ENCODE results near the gene RBM26. TPM values are rescaled to one million over a fixed set of nuclear protein-coding genes. Genes with fewer than 3 reads are reported as not detected.

Gene RBM26
- total and polyA plus RNA-seq, 2 experiments from 2014 or later, result 46.0 to 69.3 TPM

DNA sequence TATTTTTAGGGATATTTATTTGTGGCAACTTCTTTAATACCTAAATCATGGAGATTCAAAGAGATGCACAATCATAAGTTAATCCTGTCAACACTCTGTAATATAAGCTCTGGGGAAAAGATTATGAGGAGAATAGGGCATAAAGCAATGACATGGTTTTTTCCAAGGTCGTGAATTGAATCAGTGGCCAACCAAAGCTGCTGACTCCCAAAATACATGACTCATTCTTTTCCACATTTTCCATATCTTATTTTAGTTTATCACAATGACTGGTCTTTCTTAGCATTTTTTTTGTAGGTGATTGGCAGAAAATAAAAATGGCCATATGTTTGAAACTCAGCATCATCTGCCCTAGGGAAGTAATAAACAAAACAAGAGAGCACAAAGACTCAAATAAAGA is 28.5 kb upstream of the RBM26 start (continued):
- TF ChIP-seq ZNF462 (CRISPR knock-in tag; IDR thresholded peaks at IDR 0.05) (no peak), JUNB (IDR thresholded peaks at IDR 0.05; ENCODE audit: unreplicated experiment) (no peak), ZNF331 (CRISPR knock-in tag; IDR thresholded peaks at IDR 0.05; ENCODE audit: low read depth) (no peak)

- no peak for TF ChIP-seq NANOG (IDR thresholded peaks at IDR 0.05; ENCODE audit: borderline replicate concordance)
- no peak for TF ChIP-seq EZH2 (IDR thresholded peaks at IDR 0.05; ENCODE audit: low read depth, unreplicated experiment)
- no peak for TF ChIP-seq ZNF114 (CRISPR knock-in tag; IDR thresholded peaks at IDR 0.05)
- TF ChIP-seq ZNF331 (CRISPR knock-in tag; IDR thresholded peaks at IDR 0.05; ENCODE audit: low read depth), result no peak
- no peak for TF ChIP-seq EZH2phosphoT487 (IDR thresholded peaks at IDR 0.05; ENCODE audit: unreplicated experiment)
- no peak for TF ChIP-seq POLR2AphosphoS5 (IDR thresholded peaks at IDR 0.05; ENCODE audit: low read depth)
- ATAC-seq, result no peak
- no peak for DNase-seq (ENCODE audit: low spot score)
Measured at GRCh38 chr13:79432992-79433391, 26.9 kb upstream of the RBM26 start.

More at GRCh38 chr13:79432992-79433391, 26.9 kb upstream of the RBM26 start:
- Mint-ChIP-seq H3K9me3 (no peaks in the 10 kb centered on the region), H3K4me1 (peaks cover 3% of the 10 kb centered on the region; the same call in 2 of the 3 replicates), H3K27me3 (ENCODE audit: insufficient read depth, low read depth, poor library complexity) (no peaks in the 10 kb centered on the region), H3K27ac (no peak overlapping the region), H3K36me3 (ENCODE audit: low read depth) (no peaks in the 10 kb centered on the region), H3K4me3 (no peak overlapping the region)
- Histone ChIP-seq H3F3A (replicated peaks; ENCODE audit: low read depth) (no peaks in the 10 kb centered on the region), H3K79me2 (replicated peaks; ENCODE audit: insufficient read depth) (no peaks in the 10 kb centered on the region), H2AFZ (peak overlapping the region; percentile 86; the same call in 1 of the 2 replicates), H3K9me2 (ENCODE audit: insufficient read depth) (no peaks in the 10 kb centered on the region), H3K27me3 (ENCODE audit: insufficient read depth) (no peaks in the 10 kb centered on the region), H3K4me3 (no peak overlapping the region), H3K27ac (ENCODE audit: low read depth) (no peak overlapping the region), H4K20me1 (replicated peaks; ENCODE audit: insufficient read depth) (no peaks in the 10 kb centered on the region), H3K4me2 (no peak overlapping the region), H3K4me1 (ENCODE audit: insufficient read depth) (no peaks in the 10 kb centered on the region), H3K36me3 (ENCODE audit: insufficient read depth) (no peaks in the 10 kb centered on the region)

Measured in GM23338 (cell line).